CD1c-positive myeloid dendritic cell (primary cell): ENCODE data around the gene SSR2.

Source experiments
- DNase-seq: peaks from one replicate; pipeline ENCODE4 v3.0.0-alpha.2; 2016; ENCODE audit errors: extremely low spot score

SSR2 gene

DNA sequence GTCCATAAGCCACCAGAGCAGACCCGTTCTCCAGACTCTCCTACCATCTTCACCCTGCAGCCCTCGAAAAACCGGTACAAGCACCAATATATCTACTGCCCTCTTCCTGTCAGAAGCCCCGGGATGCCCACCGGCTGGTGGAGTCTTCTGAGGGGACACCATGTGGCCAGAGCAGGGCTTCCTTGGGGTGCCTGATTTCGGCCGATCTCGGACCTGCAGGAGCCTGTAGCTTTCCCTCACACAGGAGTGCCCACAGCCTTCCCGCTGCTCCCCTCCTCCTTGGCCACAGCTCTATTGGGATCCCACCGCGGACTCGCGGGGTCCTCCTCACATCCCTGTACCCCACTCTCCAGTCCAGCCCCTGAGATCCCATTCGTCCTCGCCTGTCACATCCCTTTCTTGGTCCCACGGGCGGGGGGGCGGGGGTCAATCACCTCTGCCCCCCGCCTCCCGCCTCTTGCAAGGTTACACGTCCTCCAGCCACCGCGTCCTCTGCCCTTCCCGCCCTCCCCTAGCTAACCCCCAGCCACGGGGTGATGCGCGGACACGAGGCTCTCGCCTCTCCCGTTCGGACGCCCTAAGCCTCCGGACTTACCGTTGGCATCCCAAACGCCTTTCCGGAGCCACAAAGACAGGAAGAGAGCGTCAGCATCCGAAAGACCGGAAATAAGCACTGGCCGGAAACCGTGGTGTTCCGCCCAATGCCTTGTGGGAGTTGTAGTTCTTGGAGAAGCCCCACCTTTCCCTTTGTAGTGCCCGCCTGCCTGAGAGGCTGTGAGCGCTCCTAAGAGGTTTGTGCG, at the start of gene SSR2:
SSR2 (minus strand) TSS at position 659 of the 800 bp plus-strand sequence. CDS start 784 bp downstream, outside the sequence.
- DNase-seq = peak; percentile 94

- no peak for DNase-seq
Measured at GRCh38 chr1:156070548-156070947, 49.8 kb upstream of the SSR2 start.

- DNase-seq = no peak
Measured at GRCh38 chr1:156069490-156070455, 49.0 kb upstream of the SSR2 start.

- DNase-seq = no peak
Measured at GRCh38 chr1:156067262-156067661, 46.5 kb upstream of the SSR2 start.

- no peak for DNase-seq
Measured at GRCh38 chr1:156065871-156066270, 45.1 kb upstream of the SSR2 start.

DNA sequence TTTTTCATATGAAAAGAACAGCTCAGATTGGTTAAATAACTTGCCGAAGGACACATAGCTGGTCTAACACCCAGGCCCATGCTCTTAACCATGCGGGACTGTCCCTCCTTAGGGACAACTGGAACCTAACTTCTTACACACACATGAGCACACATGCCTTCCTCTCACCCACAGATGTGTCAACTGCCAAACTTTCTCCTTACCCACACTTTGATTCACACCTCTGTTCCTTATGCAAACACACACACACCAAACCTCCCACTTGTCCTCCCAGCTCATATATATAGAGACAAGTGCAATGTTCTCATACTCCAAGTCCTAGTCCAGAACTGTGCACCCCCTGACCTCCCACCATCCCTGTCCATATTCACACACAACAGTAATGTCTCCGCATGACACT, 44.5 kb upstream of the SSR2 start:
- no peak for DNase-seq

GRCh38 chr1:156064615-156065014, 43.9 kb upstream of the SSR2 start:
- DNase-seq = no peak

DNA sequence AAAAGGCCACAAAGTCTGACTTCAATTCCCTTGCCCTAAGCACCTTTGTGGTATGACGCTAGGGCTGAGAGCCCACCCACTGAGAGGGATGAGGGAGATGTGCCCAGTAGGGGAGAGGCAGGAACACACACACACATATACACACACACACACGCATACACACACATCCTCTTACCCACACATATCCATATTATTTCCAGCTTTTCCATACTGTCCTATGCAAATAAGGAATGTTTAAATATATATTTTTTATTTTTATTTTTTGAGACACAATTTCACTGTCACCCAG, 43.2 kb upstream of the SSR2 start:
- DNase-seq = no peak

DNA sequence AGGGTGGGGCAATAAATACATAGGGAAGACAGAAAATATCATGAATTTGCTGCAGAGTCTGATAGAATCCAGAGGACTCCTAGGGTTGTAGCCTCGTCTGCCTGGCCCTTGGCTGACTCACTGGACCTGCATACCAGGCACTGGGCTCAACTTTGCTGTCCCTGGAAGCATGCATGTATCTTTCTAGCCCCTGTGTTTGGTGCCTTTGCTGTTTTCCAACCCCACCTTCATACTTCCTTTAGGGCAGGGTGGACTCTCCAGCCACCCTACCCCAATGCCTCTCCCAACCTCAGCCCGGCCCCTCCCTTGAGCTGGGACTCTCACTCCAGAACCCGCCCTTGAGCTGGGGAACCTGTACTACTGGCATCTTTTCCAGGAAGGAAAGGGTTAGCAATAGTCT, 41.4 kb upstream of the SSR2 start:
- no peak for DNase-seq

- no peak for DNase-seq
Measured at GRCh38 chr1:156060937-156061636, 40.3 kb upstream of the SSR2 start, which contains the start of gene RAB25. Gene RAB25, plus strand, starts transcription at chr1:156061160. Its CDS starts 241 bp downstream, at chr1:156061401.

GRCh38 chr1:156056326-156056849, 35.6 kb upstream of the SSR2 start:
- no peak for DNase-seq

- peak; percentile 74 for DNase-seq
Measured at GRCh38 chr1:156055281-156056048, 34.7 kb upstream of the SSR2 start.

DNA sequence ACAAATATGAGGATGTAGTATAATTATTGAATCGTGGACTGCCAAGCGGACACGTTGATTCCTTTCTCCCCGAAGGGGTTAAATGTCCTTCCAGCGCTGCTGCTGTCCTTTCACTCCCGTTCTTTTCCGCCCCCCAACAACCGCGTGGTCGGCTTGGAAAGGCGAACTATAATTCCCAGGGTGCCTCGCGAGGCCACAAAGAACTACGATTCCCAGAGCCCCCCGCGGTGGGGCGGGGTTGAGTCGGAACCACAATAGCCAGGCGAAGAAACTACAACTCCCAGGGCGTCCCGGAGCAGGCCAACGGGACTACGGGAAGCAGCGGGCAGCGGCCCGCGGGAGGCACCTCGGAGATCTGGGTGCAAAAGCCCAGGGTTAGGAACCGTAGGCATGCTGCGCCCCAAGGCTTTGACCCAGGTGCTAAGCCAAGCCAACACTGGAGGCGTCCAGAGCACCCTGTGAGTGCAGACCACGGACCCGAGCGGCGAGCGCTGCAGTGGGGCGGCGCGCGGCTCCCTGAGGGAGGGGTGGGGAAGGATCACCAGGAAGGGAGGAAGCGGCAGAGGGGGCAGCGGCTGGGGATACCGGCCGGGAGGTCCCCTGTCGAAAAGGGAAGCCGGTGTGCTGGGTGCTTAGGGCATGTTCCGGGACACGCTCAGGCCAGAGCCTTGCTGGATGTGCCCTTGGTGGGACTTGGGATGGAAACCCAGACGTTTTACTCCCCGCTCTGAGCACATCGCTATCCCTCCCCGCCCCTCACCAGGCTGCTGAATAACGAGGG, 33.9 kb upstream of the SSR2 start, which contains the start of gene LAMTOR2:
LAMTOR2 (plus strand) TSS at position 283 of the 781 bp plus-strand sequence; CDS start at position 391, 108 bp downstream.
- peak; percentile 99 for DNase-seq

- peak; percentile 93 for DNase-seq
Measured at GRCh38 chr1:156053768-156054499, 33.2 kb upstream of the SSR2 start, which contains the start of gene UBQLN4. Gene UBQLN4, minus strand, starts transcription at chr1:156053798. Its CDS starts 97 bp downstream, at chr1:156053701.

- peak; percentile 67 for DNase-seq
Measured at GRCh38 chr1:156052862-156053767, 32.4 kb upstream of the SSR2 start.

GRCh38 chr1:156051011-156051725, 30.4 kb upstream of the SSR2 start:
- DNase-seq = no peak

- no peak for DNase-seq
Measured at GRCh38 chr1:156050376-156050775, 29.6 kb upstream of the SSR2 start.
